ENCODE measurements around the gene SHC3. TPM values are rescaled to one million over a fixed set of nuclear protein-coding genes. Genes with fewer than 3 reads are reported as not detected.

SHC3 gene
- total and polyA plus RNA-seq, 2 of the 4 experiments (the other 2 are of a cell fraction), result 4.5 to 13.3 TPM

GRCh38 chr9:89191004-89191403, 12.4 kb upstream of the SHC3 start:
- no peak overlapping the region for H4K5ac ChIP-seq (ENCODE audit: low read depth, low read length)
- TF ChIP-seq BHLHE40 (IDR thresholded peaks at IDR 0.05; ENCODE audit: low read depth, low read length) (no peak), CHD1 (IDR thresholded peaks at IDR 0.05; ENCODE audit: low read depth, low read length) (no peak), MAZ (IDR thresholded peaks at IDR 0.05; ENCODE audit: borderline replicate concordance, low read depth, low read length) (no peak)
- no peak overlapping the region for H2BK5ac ChIP-seq (ENCODE audit: low read depth, low read length, poor library complexity, severe bottlenecking)
- no peak overlapping the region for H2AFZ ChIP-seq (replicated peaks; ENCODE audit: low read length, poor library complexity)
- BruUV-seq (replicated peaks), result no TSS peak
- intact Hi-C loops (cut with micrococcal nuclease) (no loop called here), dilution Hi-C loops (cut with HindIII; ENCODE audit: low sequenced_read_pairs, unreplicated experiment) (no loop called here), in situ Hi-C loops (cut with MboI; ENCODE audit: low sequenced_read_pairs) (no loop called here)
- no peak for DNase-seq
- H3K9ac ChIP-seq (ENCODE audit: low read depth, low read length), result no peak overlapping the region
- H4K20me1 ChIP-seq (ENCODE audit: insufficient read depth, low read length), result no peaks in the 10 kb centered on the region
- H2BK20ac ChIP-seq (ENCODE audit: low read depth, low read length), result no peak overlapping the region
- H4K91ac ChIP-seq (ENCODE audit: insufficient read depth, low read depth, low read length), result no peak overlapping the region
- no peaks in the 10 kb centered on the region for H3K36me3 ChIP-seq (ENCODE audit: control insufficient read depth, insufficient read depth, low read length)
- H3K56ac ChIP-seq (ENCODE audit: extremely low read depth, insufficient read depth, low read length), result no peak overlapping the region
- no peak overlapping the region for H2AK9ac ChIP-seq (replicated peaks; ENCODE audit: low read depth, low read length, poor library complexity)
- H3K23ac ChIP-seq (ENCODE audit: low read depth, low read length), result no peak overlapping the region
- H3K27ac ChIP-seq (ENCODE audit: insufficient read depth, low read length), result no peak overlapping the region
- H3K18ac ChIP-seq (ENCODE audit: low read depth, low read length), result no peak overlapping the region
- no peak for ATAC-seq (ENCODE audit: low read depth)
- no peak overlapping the region for H3K4me3 ChIP-seq (ENCODE audit: insufficient read depth, low read depth, low read length)
- no peak overlapping the region for H4K8ac ChIP-seq (ENCODE audit: low read depth in 2 of 2, low read length in 2 of 2)
- no peak overlapping the region for H3K14ac ChIP-seq (replicated peaks; ENCODE audit: low read depth, low read length)
- H3K27me3 ChIP-seq (ENCODE audit: control insufficient read depth, insufficient read depth, low read length), result no peaks in the 10 kb centered on the region; the same call in 1 of the 2 replicates
- POLR2A ChIA-PET (ENCODE audit: unreplicated experiment), result interaction anchor here (0.5 kb wide), 1 partner anchor 200 kb away, joined by 4 read pairs; the partner anchor contains the start of gene S1PR3
- H3K9me3 ChIP-seq (ENCODE audit: control insufficient read depth, insufficient read depth, low read length), result no peaks in the 10 kb centered on the region
- H3K4me2 ChIP-seq (ENCODE audit: low read depth, low read length), result no peak overlapping the region
- no peaks in the 10 kb centered on the region for H3K4me1 ChIP-seq (ENCODE audit: control insufficient read depth, insufficient read depth, low read length)
- H3K9me1 ChIP-seq (ENCODE audit: insufficient read depth, low read length), result no peaks in the 10 kb centered on the region
- CTCF ChIA-PET, result no interaction called here
- H2BK120ac ChIP-seq (ENCODE audit: low read depth, low read length), result no peak overlapping the region
- H3K79me1 ChIP-seq (ENCODE audit: low read depth in 1 of 2, low read length in 2 of 2), result no peaks in the 10 kb centered on the region
- H3K4ac ChIP-seq (ENCODE audit: low read depth, low read length), result no peak overlapping the region
- no peak overlapping the region for H2AK5ac ChIP-seq (ENCODE audit: low read depth, low read length)
- no peak overlapping the region for H2BK15ac ChIP-seq (ENCODE audit: low read depth, low read length)
